CD4-positive, alpha-beta T cell (primary cell): ENCODE measurements around the gene RRAGA. TPM values are rescaled to one million over a fixed set of nuclear protein-coding genes. Genes with fewer than 3 reads are reported as not detected.

Experiments used
- ATAC-seq: fragments of 200-7000 bp; cut with Tn5 transposase; one replicate; pipeline ENCODE4 v1.10.0; 2022; ENCODE audit warnings: mild to moderate bottlenecking; ENCODE audit not compliant: poor library complexity
- CTCF ChIA-PET: fragments of 350-600 bp; sonication (Branson Sonifier 250); formaldehyde crosslinking; loops from one replicate; lab custom pipeline; 2021; ENCODE audit warnings: antibody characterized with exemption, inconsistent platforms; lab: Charles Lee
- POLR2A ChIA-PET: fragments of 350-600 bp; sonication (Branson Sonifier 250); formaldehyde crosslinking; loops from one replicate; lab custom pipeline; 2021; ENCODE audit warnings: antibody characterized with exemption, inconsistent platforms; lab: Charles Lee
- DNase-seq, 14 experiments: peaks; one replicate each; pipeline ENCODE4 v3.0.0-alpha.2; 2013 to 2020; ENCODE audit warnings: mixed read lengths in 2 of 14
- H3K27ac ChIP-seq, 2 donors: one replicate each; pipeline versions ENCODE4 v1.5.1 to v1.7.0; 2013; ENCODE audit warnings: low read length in 2 of 2, low read depth in 1 of 2, mild to moderate bottlenecking in 1 of 2
- H3K27me3 ChIP-seq, 2 experiments: 1 replicate in 1 of 2; 2 replicates in 1 of 2; pipeline versions ENCODE4 v1.6.1 to v1.7.0; 2013; ENCODE audit warnings: low read length in 2 of 2, control low read depth in 1 of 2, mild to moderate bottlenecking in 1 of 2, moderate library complexity in 1 of 2; ENCODE audit not compliant: insufficient read depth in 2 of 2, control insufficient read depth in 1 of 2
- H3K36me3 ChIP-seq: one replicate; pipeline ENCODE4 v1.6.1; 2013; ENCODE audit warnings: low read length, control low read depth; ENCODE audit not compliant: insufficient read depth
- H3K4me1 ChIP-seq: one replicate; pipeline ENCODE4 v1.6.1; 2013; ENCODE audit warnings: low read length, control low read depth; ENCODE audit not compliant: insufficient read depth
- H3K4me3 ChIP-seq: one replicate; pipeline ENCODE4 v1.5.1; 2013; ENCODE audit warnings: mild to moderate bottlenecking, low read length, moderate library complexity
- H3K9me3 ChIP-seq, 2 experiments: 1 replicate in 1 of 2; 2 replicates in 1 of 2; pipeline versions ENCODE4 v1.6.1 to v1.7.0; 2013; ENCODE audit warnings: low read length in 2 of 2, mild to moderate bottlenecking in 2 of 2, control low read depth in 1 of 2, moderate library complexity in 1 of 2; ENCODE audit not compliant: control insufficient read depth in 1 of 2, insufficient read depth in 1 of 2
- H3K27ac Mint-ChIP-seq: one replicate; pipeline ENCODE4 v1.8.0; 2020; ENCODE audit warnings: mixed read lengths
- H3K27me3 Mint-ChIP-seq: one replicate; pipeline ENCODE4 v1.8.0; 2021; ENCODE audit warnings: mixed read lengths
- H3K36me3 Mint-ChIP-seq: one replicate; pipeline ENCODE4 v1.8.0; 2021; ENCODE audit warnings: low read depth, mixed read lengths
- H3K4me1 Mint-ChIP-seq: one replicate; pipeline ENCODE4 v1.8.0; 2021; ENCODE audit warnings: low read depth, mixed read lengths
- H3K4me3 Mint-ChIP-seq: one replicate; pipeline ENCODE4 v1.8.0; 2020; ENCODE audit warnings: mild to moderate bottlenecking, mixed read lengths
- H3K9me3 Mint-ChIP-seq: one replicate; pipeline ENCODE4 v1.8.0; 2020; ENCODE audit warnings: mixed read lengths
- intact Hi-C, 2 experiments: fragments of 100-400 bp; cut with DNase I in 1 of 2; cut with micrococcal nuclease in 1 of 2; formaldehyde crosslinking; loops; one replicate each; pipeline versions ENCODE4 v1.15.1 to v1.9.0; 2023 to 2025; cut with DNase I, micrococcal nuclease
- total RNA-seq, 174 experiments: library from RNA in 2 of 174; stranded (reverse) in 2 of 174; gene quantifications; one replicate each; pipeline ENCODE4 v1.2.3 and lab custom pipeline; 2021 to 2026
- TF ChIP-seq, protein P1 (sequence below): fragments of 200-600 bp; IDR thresholded peaks from one replicate; pipeline ENCODE4 v1.8.0; 2022; ENCODE audit warnings: antibody characterized with exemption, mild to moderate bottlenecking

The RRAGA gene
- total RNA-seq, 2 experiments from 2014 or later = 34.4 to 34.7 TPM

DNA sequence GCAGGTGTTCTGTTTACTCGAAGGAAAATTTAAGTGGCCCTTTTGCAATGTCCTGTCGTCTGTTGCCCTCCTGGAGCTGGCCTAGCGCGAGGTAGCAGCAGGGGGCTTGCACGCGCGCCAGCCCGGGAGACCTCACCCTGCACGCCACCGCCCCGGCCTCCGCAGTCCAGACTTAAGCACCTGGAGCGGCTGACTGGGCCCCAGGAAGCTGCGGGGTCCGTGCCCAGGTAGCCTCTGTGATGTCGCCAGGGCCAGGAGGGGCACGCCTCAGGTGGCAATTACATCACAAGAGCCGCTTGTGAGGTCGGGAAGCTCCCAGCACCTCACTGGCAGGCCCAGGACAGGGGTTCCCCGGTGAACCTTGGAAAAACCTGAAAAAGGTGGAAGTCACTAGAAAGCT is 16.2 kb upstream of the RRAGA start, which contains the start of gene SAXO1:
SAXO1 (minus strand) TSS at position 195 of the 400 bp plus-strand sequence. CDS start 301 bp downstream, outside the sequence.
- CTCF ChIA-PET = no interaction called here
- Mint-ChIP-seq H3K27me3 (peaks cover 5% of the 10 kb centered on the region), H3K27ac (no peak within 1 kb of the TSS), H3K4me1 (no peaks in the 10 kb centered on the region), H3K9me3 (no peaks in the 10 kb centered on the region), H3K4me3 (no peak within 1 kb of the TSS), H3K36me3 (no peaks in the 10 kb centered on the region)
- no peak for DNase-seq
- Histone ChIP-seq H3K4me1 (no peaks in the 10 kb centered on the region), H3K27me3 (peaks cover 0 to 6% of the 10 kb centered on the region in 2 experiments), H3K4me3 (no peak within 1 kb of the TSS), H3K27ac (no peak within 1 kb of the TSS), H3K36me3 (no peaks in the 10 kb centered on the region), H3K9me3 (no peaks in the 10 kb centered on the region)
- ATAC-seq = no peak
- TF ChIP-seq, protein P1, sequence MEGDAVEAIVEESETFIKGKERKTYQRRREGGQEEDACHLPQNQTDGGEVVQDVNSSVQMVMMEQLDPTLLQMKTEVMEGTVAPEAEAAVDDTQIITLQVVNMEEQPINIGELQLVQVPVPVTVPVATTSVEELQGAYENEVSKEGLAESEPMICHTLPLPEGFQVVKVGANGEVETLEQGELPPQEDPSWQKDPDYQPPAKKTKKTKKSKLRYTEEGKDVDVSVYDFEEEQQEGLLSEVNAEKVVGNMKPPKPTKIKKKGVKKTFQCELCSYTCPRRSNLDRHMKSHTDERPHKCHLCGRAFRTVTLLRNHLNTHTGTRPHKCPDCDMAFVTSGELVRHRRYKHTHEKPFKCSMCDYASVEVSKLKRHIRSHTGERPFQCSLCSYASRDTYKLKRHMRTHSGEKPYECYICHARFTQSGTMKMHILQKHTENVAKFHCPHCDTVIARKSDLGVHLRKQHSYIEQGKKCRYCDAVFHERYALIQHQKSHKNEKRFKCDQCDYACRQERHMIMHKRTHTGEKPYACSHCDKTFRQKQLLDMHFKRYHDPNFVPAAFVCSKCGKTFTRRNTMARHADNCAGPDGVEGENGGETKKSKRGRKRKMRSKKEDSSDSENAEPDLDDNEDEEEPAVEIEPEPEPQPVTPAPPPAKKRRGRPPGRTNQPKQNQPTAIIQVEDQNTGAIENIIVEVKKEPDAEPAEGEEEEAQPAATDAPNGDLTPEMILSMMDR = no peak
- POLR2A ChIA-PET = no interaction called here
- intact Hi-C loops = no loop called here

DNA sequence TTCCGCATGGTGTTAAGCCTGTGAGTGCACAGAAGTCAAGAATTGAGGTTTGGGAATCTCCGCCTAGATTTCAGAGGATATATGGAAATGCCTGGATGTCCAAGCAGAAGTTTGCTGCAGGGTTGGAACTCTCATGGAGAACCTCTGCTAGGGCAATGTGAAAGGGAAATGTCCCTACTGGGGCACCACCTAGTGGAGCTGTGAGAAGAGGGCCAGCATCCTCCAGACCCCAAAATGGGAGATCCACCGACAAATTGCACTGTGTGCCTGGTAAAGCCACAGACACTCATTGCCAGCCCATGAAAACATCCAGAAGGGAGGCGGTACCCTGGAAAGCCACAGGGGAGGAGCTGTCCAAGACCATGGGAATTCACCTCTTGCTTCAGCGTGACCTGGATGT is 12.6 kb upstream of the RRAGA start:
- Histone ChIP-seq H3K27me3 (no peaks in the 10 kb centered on the region), H3K4me1 (no peaks in the 10 kb centered on the region), H3K36me3 (no peaks in the 10 kb centered on the region), H3K9me3 (no peaks in the 10 kb centered on the region), H3K27ac (no peak overlapping the region), H3K4me3 (no peak overlapping the region)
- Mint-ChIP-seq H3K4me1 (no peaks in the 10 kb centered on the region), H3K9me3 (no peaks in the 10 kb centered on the region), H3K27ac (no peak overlapping the region), H3K27me3 (no peaks in the 10 kb centered on the region), H3K36me3 (no peaks in the 10 kb centered on the region), H3K4me3 (no peak overlapping the region)
- ChIA-PET POLR2A (no interaction called here), CTCF (no interaction called here)
- intact Hi-C loops = no loop called here
- TF ChIP-seq, protein P1 = no peak
- ATAC-seq (no peak), DNase-seq (no peak)

DNA sequence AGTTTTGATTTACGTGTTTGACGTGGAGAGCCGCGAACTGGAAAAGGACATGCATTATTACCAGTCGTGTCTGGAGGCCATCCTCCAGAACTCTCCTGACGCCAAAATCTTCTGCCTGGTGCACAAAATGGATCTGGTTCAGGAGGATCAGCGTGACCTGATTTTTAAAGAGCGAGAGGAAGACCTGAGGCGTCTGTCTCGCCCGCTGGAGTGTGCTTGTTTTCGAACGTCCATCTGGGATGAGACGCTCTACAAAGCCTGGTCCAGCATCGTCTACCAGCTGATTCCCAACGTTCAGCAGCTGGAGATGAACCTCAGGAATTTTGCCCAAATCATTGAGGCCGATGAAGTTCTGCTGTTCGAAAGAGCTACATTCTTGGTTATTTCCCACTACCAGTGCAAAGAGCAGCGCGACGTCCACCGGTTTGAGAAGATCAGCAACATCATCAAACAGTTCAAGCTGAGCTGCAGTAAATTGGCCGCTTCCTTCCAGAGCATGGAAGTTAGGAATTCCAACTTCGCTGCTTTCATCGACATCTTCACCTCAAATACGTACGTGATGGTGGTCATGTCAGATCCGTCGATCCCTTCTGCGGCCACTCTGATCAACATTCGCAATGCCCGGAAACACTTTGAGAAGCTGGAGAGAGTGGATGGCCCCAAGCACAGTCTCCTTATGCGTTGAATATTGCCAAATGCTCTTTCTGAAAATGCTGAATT is 850 bp downstream of the RRAGA start:
- ChIA-PET POLR2A (interaction anchor here (0.9 to 2.9 kb wide), 10 partner anchors 9 to 330 kb away, joined by 4 to 37 read pairs (median 6); partner anchors contain the start of genes DENND4C and RPS6), CTCF (interaction anchor here (1.0 to 1.9 kb wide), 4 partner anchors 52 to 415 kb away, joined by 3 to 18 read pairs (median 9); no protein-coding TSS in a partner anchor)
- Mint-ChIP-seq H3K4me1 (peaks cover 50% of the 10 kb centered on the region), H3K27ac (peak overlapping the region; percentile 99), H3K36me3 (peaks cover 36% of the 10 kb centered on the region), H3K9me3 (no peaks in the 10 kb centered on the region), H3K27me3 (no peaks in the 10 kb centered on the region), H3K4me3 (peak overlapping the region; percentile 97)
- H3K9me3 ChIP-seq = no peaks in the 10 kb centered on the region
- H3K4me3 ChIP-seq = peak overlapping the region; percentile 94
- no peaks in the 10 kb centered on the region for H3K36me3 ChIP-seq
- ATAC-seq = peak; percentile 3
- no peaks in the 10 kb centered on the region for H3K27me3 ChIP-seq
- TF ChIP-seq, protein P1 = no peak
- DNase-seq = peak in 5 of 14 experiments; percentile 4 to 40 (median 19)
- intact Hi-C loops = loop anchor here (1.0 to 10.0 kb wide), 10 partner anchors 49 to 405 kb away; partner anchors contain the start of genes DENND4C (in 2 of the 2), HAUS6 (in 2 of the 2), PLIN2 (in 1 of the 2) and RPS6 (in 1 of the 2)
- H3K4me1 ChIP-seq = peaks cover 27% of the 10 kb centered on the region
- H3K27ac ChIP-seq = peak overlapping the region; percentile 86 to 93
